NCI-H69 (cell line): Measurements from ENCODE around the gene ZNF79.
A peak's percentile ranks its signal among the peaks of the same experiment; 100 is the strongest.

Experiments used
- DNase-seq: peaks from one replicate; lab custom pipeline; 2025; lab: John Stamatoyannopoulos, UW

The ZNF79 gene

DNA sequence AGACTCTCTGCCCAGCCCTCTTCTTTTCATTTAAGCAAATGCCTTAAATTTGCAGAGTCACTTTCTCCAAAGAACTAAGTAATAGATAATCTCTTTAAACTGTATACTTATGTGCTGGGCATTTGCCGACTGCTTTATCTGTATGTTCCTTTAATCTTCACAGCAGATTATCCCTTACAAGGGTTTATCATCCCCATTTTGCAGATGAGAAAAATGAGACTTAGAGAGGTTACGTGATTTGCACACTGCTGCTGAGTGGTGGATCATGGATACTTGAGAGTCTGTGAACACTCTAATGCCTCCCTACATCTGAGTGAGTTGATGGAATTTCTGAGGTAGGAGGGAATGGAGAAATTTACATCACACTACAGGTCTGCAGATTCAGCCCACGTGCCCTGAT lies 4.2 kb downstream of the ZNF79 start:
- DNase-seq = no peak

DNA sequence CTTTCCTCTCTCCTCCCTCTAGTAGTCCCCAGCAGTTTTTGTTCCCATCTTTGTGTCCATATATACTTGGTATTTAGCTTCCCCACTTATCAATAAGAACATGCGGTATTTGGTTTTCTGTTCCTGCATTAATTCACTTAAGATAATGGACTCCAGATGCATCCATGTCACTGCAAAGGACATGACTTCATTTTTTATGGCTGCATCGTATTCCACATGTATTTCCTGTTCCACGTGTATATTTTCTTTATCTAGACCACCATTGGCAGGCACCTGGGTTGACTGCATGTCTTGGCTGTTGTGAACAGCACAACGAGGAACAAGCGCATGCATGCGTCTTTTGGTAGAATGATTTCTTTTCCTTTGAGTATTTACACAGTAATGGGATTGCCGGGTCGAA lies 6.2 kb downstream of the ZNF79 start:
- DNase-seq = no peak

DNA sequence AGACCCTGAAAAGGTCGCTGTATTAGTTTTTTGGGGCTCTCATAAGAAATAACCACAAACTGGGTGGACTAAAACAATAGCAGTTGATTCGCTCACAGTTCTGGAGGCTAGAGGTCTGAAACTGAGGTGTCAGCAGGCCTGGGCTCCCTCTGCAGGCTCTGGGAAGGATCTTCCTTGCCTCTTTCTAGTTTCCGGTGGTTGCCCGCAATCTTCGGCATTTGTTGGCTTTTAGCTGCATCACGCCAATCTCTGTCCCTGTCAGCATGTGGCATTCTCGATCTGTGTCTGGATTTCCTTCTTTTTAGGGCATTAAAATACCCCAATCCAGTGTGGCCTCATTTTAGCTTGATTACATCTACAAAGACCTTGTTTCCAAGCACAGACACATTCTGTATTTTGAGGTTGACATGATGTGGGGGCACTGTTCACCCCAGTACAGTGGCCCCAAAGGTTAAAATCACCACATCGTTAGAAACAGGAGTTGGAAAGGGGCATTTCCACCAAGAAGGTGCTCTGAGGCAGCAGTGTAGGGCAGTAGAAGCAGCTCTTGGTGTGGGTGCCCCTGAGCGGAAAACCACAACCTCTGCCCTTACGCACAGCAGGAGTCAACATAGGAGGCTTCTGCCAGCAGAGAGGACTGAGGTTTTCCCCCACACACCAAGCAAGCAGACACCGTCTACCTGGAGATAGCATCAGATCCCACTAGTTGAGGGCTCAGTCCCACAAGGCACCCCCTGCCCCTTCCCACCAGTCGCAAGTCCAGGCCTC lies 13.5 kb downstream of the ZNF79 start:
- DNase-seq = no peak

DNA sequence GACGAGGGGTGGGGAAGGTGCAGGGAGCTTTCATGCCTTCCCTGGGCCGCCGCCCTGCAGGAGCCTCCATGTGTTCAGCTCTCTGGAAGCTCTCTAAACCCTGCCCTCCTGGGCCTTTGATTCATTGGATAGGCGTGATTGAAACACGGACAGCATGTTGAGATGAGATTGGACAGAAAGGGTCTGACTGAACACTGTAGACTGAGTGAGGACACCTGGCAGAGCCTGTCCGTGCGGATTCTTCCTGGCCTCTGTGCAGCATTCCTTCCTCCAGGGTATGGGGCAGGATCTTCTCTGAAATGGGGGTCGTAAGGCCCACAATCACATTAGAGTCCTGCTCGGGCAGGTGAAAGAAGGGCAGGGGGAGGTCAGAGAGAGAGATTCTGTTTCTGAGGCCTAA lies 14.2 kb downstream of the ZNF79 start:
- no peak for DNase-seq

DNA sequence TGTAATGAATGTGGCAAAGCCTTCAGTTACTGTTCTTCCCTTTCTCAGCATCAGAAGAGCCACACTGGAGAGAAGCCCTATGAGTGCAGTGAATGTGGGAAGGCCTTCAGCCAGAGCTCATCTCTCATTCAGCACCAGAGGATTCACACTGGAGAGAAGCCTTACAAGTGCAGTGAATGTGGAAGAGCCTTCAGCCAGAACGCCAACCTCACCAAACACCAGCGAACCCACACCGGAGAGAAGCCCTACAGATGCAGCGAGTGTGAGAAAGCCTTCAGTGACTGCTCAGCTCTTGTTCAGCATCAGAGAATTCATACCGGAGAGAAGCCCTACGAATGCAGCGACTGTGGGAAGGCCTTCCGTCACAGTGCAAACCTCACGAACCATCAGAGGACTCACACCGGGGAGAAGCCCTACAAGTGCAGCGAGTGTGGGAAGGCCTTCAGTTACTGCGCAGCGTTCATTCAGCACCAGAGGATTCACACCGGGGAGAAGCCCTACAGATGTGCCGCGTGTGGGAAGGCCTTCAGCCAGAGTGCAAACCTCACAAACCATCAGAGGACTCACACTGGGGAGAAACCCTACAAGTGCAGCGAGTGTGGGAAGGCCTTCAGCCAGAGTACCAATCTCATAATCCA lies 20.2 kb downstream of the ZNF79 start:
- no peak for DNase-seq

DNA sequence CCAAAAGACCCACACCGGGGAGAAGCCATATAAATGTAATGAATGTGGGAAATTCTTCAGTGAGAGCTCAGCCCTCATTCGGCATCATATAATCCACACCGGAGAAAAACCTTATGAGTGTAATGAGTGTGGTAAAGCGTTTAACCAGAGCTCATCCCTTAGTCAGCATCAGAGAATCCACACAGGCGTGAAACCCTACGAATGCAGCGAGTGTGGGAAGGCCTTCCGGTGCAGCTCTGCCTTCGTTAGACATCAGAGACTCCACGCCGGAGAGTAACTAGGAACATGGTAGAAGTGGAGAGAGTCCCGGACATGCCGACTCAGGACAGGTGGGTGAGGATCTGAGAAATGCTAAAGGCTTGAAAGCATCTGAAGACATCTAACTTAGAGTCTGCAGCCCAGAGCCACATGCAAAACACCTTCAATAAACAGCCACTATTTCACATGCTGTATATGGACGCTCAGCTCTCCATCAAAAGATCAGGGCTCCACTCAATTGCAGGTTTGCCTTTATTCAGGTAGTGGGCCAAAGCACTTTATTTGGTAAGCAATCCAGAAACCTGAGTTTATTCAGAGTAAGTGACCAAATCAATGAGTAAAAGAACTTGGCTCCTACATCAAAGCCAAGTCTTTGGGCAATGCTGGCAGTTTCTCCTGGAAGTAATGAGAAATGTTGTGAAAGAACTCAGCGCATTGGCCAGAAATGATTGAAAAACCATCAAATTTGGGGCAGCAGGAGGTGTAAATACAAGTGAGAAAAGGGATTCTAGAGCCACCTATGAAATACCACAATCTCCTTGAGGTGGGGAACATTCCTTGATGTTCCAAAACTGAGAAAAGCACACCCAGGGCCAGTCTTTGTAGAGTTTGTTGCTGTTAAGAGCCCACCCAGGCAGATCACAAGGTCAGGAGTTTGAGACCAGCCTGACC lies 21.0 kb downstream of the ZNF79 start:
- no peak for DNase-seq

DNA sequence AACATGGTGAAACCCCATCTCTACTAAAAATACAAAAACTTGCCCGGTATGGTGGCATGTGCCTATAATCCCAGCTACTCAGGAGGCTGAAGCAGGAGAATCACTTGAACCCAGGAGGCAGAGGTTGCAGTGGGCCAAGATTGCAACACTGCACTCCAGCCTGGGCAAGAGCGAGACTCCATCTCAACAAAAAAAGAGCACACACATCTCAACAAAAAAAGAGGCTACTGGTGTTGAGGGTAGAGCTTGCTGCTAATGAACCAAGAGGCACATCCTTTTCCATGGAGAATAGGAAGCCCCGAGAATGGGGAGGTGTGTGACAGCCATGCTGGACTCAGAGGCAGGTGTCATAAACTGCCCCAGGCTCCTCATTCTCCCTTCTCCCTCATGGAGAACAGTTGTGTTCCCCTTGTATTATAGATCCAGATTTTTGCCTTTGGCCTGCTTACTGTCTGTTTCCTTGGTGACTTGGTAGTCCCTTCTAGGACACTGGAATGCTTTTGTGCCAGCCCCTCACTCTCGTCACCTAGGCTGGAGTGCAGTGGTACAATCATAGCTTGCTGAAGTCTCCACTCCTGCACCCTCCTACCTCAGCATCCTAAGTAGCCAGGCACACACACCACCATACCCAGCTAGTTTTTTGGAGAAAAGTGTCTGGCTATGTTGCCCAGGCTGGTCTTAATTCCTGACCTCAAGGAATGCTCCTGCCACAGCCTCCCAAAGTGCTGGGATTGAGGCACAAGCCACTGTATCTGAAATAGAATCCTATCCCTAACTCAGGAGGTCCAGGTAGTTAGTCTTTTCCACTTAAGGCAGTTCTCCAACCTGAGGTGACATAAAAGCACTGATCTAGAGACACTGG lies 21.9 kb downstream of the ZNF79 start:
- DNase-seq = peak; percentile 26

DNA sequence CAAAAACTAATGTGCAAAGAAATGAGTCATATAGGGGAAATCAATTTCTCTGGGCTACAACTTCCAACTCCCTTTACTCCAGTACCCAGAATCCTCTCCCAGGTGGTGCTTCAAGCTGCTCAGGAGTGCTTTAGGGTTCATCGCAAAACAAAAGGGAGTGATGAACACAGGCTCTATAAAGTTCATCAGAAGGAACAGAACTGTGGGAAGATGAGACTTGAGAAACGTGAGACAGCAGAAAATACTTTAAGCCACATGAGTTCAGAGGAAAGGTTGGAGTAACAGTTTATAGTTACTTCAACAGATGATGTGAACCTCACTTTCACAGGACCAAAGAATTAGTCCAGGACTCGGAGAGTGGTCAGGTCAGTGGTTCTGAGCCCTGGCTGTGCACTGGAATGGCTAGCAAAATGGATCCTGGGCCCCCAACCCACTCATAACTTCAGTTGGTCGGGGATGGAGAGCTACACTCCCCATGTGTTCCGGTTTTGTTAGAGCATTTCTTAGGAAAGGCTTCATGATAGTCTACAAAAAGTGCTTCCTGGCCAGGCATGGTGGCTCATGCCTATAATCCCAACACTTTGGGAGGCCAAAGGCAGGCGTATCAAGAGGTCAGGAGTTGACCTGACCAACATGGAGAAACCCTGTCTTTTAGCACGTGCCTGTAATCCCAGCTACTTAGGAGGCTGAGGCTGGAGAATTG lies 22.7 kb downstream of the ZNF79 start:
- DNase-seq = peak; percentile 32

DNA sequence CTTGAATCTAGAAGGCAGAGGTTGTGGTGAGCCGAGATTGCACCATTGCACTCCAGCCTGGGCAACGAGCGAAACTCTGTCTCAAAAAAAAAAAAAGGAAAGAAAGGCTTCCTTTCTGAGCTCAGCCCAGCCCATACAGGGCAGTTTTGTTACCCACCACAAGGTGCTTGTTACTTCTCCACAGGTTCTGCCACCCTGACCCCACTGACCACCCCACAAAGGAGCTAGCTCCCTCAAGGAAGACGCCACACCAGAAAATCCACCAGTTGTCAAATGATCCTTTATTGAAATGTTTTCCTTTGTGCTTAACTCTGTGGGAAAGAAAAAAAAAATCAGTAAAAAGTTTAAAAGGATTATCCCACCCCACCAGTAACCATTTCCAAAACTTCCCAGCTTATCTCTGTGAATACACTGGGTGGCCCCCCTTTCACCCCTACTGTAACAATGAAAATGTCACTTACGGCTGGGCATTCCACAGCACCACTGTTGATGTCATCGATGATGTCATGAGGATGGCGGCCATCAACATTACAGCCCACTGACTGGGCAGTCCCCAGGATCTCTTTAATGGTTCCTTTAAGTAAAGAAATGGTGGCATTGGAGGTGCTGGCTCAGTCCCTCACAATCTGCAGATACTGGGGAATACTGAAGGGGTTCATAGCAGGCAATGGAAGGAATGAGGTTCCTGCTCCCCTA lies 23.4 kb downstream of the ZNF79 start:
- no peak for DNase-seq

DNA sequence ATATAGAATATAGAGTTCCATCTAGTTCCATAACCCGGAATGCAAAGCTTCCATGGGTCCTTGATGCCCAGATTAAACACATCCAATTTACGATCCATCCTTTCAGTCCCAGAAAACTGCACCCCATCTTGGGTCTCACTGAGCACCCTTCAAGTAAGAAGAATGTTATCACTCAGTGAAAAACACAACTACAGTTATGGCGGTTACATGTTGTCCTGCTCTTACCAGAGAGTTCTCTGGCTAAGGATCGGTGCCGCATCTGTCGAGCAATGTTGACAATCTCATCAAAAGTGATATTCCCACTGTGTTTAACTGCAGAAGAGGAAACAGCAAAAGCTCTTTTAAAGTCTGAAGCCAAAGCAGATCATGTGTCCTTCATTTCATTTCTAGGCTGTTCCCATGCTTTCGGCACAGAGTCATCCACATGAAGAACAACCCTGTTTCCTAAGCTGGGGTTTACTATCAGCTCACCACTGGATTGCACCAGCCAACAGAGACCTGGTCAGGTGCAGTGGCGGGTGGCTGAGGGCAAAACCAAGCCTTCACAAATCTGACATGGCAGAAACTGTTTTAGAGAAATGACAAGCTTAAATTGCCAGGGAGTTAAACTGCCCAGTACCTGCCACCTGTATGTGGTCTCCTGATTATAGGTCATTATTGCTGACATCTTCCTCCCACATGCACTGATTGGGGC lies 24.1 kb downstream of the ZNF79 start:
- DNase-seq = peak; percentile 36

DNA sequence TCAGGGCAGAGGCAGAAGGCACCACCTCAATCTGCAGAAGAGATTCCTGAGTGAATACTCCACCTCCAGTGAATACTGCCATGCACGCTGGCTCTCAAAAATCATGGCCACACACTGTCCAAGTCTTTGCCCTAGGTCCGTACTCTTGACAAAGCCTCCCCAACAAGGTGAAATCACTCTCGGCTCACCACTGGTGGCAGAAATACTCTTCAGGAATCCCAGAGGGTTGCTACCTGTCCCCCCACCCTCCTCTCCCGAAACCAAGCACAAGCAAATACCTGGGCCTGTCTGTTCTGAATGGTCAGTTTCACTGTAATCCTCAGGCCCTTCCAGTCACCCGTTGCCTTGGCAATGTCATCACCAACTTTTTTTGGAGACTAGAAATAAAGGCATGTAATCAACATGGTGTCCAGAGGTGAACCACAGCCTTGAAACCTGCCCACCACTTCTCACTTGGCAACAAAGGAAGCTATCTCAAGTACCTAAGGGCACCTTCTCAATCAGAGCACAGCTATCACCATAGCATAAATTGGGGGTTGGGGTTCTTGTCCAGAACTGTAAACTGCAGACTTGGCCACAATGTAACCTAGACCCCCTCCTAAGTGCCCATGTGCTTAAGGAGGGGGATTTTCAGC lies 25.3 kb downstream of the ZNF79 start:
- DNase-seq = peak; percentile 31

DNA sequence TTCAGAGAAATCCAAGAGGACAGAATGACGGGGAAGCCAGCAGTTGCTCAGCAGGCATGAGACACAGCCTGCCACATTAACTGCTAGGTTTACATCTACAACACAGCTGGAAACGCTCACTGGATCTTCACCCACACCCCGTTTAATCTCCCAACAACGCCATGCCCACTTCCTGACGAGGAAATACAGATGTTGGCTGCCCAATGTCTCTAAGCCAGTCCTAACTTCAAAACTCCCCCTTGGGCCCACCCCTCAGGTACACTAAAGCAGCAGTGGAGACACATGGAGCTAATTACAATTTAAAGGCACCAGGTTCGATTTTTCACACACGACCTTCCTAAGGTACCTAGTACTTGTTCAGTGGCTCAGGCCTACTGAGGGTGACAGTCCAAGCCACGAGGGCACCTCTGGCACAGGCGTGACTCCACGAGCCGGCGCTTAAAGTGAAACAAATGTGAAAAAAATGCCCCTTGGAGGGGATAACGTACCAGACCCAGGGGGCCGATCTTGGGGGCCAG lies 26.1 kb downstream of the ZNF79 start:
- peak; percentile 56 for DNase-seq

DNA sequence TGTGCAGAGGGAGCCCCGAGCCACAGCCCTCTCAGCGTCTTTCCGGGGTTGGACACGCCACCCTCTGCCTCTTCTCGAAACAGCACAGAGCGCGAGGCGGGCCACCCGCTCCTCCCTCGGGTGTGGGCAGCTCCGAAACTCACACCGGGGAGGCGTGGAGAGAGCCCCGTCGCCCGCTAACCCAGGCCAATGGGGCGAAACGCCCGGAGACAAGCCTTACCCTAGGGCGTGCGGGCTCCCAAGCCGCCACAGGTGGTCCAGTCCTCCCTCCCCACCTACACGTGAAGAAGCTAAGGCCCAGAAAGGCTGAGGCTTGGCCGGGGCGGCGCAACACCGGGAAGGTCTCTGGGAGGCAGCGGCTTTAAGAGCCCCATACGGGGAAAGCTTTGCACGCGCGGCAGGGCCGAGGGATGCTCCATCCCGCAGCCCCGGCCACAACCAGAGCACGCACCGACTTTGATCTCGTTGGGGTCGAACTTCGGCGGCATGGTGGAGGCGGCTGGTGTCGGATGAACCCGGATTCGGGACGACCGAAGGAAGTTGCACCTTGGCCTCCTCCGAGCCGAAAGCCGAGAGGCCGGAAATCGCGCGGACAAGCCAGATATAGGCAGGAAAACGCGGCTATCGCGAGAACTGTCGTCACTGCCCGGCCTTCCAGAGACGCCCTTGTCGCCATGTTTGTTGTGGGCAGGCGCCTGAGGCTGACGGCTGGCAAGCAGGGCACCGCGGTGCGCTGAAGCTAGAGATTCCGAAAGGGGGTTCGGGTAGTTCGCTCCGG lies 26.8 kb downstream of the ZNF79 start, which contains the start of the genes LRSAM1 and RPL12:
Gene LRSAM1 (plus strand): TSS at position 681 of the 778 bp plus-strand sequence. CDS start 3,018 bp downstream, outside the sequence.
Gene RPL12 (minus strand): TSS at position 577 of the 778 bp plus-strand sequence. CDS start 89 bp downstream, at position 488.
- DNase-seq = peak; percentile 97

DNA sequence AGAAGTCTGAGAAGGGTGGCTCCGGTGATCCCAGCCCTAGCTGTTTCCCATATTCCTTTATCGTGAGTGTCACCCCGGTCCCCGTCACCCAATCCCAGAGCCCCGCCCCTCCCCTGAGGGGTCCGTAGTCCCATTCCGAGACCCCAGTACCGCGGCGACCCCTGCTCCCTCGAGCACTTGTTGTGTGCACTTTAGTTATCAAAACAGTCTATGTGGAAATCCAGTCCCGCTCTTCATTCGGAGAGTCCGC lies 27.4 kb downstream of the ZNF79 start:
- DNase-seq = no peak

DNA sequence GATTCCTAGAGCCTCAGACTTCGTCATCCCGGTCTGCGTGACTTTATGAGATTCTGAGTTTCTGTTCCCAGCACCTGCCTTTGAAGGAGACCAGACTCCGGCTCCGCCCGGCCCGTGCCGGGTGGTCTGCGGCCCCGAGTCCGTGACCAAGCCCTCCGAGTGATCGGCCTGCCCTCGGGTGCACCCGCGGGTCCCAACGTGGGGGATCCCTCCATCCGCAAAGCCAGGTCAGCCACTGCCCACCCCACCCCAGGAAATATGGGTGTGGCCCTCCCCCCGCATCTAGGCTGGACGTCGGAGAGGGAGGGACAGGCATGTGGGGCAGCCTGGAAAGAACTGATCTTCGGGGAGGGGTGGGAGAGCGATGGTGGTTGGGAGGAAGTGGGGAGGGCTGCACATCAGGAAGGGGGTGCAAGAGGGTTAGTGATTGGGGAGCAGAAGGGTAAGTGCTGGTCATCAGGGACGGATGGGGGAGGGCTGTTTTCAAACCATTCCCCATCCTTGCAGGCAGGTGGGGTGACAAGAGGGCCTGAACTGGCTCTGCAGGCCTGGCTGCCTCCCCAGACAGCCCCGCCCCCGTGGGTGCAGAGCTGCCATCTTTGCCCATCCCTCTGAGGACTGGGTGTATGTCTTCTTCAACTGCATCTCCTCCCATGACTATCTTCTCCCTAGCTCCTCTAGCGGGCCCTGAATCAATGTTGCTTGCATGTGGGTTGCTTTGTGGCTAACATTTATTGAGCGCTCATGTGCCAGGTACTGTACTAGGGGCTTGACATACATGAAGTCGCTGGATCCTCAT lies 27.9 kb downstream of the ZNF79 start:
- peak; percentile 69 for DNase-seq

DNA sequence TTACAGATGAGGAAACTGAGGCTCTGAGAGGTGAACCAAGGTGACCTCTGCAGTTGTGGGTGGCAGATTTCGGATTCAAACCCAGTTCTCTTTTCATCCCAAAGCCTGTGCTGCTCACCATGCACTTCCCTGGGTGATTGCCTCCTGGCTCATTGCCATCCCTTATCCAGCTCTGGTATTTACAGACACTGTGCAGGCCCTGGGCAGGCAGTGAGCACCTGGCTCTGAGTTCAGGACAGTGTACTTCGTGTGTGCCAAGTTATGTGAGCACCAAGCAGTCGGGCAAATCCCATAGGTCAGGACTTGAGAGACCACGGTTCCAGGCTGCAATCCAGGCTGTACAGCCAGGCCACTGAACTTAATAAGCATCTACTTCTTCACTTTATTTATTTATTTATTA lies 28.5 kb downstream of the ZNF79 start:
- peak; percentile 75 for DNase-seq

DNA sequence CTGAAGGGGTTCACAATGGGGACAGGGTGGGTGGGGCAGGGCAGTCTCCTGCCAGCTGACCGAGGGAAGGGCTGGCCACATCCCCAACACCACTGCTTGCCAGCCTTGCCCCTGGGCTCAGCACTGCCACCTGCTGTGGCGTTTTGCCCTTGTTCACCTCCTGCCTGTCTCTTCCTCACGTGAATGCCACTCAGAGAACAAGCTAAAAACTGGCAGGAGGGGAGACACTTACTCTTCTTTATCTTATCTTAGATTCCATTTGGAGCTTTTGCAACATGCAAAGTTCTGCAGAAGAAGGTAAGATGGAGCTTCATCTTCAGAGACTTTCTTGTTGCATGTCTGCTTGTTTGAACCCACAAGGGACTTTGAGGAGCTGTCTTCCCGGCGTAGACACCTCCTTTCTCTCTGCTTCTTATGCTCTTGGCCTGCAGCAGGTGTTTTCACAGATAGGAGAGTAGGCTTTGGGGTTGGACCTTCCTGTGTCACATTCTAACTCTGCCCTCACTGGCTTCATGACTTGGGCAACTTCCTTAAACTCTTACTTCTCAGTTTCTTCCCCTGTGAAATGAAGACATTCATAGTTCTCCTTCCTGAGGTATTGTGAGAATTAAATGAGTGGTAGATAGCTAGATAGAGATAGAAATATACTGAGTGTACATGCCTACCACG lies 31.3 kb downstream of the ZNF79 start:
- peak; percentile 27 for DNase-seq
